Measurements from ENCODE around the gene CARD19.

CARD19 gene

DNA sequence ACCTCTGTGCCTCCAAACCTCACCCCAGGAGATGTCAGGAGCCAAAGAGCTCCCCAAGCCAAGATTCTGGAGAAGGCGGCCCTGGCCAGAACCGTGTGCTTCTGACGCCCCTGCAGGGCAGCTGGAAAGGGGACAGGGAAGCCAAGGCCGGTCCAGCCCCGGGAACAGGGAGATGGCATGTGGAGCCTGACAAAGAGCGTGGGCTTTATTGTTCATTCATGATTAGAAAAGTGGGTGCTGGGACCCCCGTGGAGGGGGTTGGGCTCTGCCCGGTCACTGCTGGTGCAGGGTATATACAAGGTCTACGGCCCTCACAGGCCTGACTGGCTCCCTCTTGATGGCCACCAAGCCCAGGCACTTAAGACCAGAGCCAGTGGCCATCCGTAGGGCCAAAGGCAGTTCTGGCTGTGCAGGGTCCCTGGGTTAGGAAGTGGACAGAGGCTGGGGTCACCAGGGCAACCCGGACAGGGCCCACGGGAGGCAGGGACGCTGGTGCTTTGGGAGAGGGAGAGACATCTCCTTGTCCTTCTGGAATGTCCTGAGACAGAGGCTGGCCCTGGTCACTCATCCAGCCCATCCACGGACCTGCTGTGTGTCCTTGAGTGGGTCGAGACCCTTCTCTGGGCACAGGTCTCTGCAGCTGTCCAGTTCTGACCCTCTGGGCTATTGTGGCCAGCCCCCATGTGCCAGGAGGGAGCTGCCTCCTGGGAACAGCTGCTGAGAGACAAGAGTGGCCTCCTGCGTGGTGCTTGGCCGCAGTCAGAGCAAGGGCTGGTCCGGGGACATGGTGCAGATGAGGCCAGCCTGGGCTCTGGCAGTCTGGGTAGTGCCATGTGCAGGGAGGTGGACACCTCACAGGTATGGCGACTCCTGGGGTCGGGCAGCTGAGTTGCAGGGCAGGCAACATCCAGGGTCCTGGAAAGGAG lies 25.6 kb downstream of the CARD19 start:
- no peak for DNase-seq (ENCODE audit: low read depth)
- TF ChIP-seq, protein P1, sequence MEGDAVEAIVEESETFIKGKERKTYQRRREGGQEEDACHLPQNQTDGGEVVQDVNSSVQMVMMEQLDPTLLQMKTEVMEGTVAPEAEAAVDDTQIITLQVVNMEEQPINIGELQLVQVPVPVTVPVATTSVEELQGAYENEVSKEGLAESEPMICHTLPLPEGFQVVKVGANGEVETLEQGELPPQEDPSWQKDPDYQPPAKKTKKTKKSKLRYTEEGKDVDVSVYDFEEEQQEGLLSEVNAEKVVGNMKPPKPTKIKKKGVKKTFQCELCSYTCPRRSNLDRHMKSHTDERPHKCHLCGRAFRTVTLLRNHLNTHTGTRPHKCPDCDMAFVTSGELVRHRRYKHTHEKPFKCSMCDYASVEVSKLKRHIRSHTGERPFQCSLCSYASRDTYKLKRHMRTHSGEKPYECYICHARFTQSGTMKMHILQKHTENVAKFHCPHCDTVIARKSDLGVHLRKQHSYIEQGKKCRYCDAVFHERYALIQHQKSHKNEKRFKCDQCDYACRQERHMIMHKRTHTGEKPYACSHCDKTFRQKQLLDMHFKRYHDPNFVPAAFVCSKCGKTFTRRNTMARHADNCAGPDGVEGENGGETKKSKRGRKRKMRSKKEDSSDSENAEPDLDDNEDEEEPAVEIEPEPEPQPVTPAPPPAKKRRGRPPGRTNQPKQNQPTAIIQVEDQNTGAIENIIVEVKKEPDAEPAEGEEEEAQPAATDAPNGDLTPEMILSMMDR (IDR thresholded peaks at IDR 0.05; ENCODE audit: low read depth, low read length, missing control alignments) = no peak
- H3K4me3 ChIP-seq (ENCODE audit: low read depth, low read length) = no peak overlapping the region

DNA sequence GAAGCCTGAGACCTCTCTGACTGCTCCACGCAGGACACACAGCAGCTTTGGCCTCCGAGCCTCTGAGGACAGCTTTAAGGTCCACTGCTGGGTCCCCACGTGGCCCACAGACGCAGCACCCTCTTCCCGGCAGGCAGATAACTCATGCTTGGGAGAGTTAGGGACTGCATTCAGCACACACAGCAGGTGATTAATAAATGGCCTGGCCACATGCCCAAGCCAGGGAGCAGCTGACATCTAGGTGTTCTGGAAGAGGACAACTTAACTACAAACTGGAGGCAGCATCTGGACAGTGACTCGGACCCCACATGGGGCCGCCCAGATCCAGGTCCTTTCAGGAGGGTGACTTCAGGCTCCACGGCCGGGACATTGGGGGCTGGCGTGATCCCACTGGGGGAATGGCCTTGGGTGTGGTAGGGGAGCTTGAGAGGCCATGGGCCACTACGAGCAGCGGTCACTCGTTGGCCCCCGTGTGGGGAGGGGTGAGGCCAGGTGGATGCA lies 26.8 kb downstream of the CARD19 start:
- H3K4me3 ChIP-seq (ENCODE audit: low read depth, low read length) = no peak overlapping the region
- TF ChIP-seq, protein P1 (IDR thresholded peaks at IDR 0.05; ENCODE audit: low read depth, low read length, missing control alignments) = no peak
- no peak for DNase-seq (ENCODE audit: low read depth)

DNA sequence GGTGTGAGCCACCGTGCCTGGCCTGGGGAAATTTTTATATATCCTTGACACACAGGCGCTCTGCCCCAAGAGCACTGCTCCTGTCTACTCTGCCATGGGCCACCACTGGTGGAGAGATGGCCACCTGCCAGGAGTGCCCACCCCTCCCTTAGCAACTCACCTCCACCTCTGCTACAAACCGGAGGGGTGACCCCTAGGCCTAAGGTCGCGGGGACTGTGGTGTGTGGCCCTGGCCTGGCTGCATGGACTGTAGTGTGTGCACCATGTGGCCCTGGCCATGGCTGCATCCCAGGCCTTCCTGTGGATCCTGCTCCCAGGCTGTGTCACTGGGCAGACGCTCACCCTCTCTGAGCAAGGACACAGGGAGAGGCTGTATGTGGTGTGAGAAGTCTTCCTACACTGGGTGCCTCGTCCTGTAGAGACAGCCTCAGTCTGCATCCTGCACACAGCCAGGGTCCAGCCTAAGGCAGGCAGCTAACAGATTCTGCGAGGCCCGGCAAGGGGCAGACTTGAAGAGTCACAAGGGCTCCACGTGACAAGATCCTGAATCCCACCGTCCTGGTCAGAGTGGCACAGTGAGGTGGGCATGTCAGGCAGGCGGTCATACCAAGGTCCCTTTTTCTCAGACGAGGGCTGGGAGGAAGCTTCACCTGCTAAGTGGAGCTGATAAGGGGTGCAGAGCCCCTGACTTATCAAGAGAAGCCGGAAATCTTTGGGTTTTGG lies 27.7 kb downstream of the CARD19 start:
- TF ChIP-seq, protein P1 (IDR thresholded peaks at IDR 0.05; ENCODE audit: low read depth, low read length, missing control alignments) = no peak
- DNase-seq (ENCODE audit: low read depth) = no peak
- H3K4me3 ChIP-seq (ENCODE audit: low read depth, low read length) = no peak overlapping the region

DNA sequence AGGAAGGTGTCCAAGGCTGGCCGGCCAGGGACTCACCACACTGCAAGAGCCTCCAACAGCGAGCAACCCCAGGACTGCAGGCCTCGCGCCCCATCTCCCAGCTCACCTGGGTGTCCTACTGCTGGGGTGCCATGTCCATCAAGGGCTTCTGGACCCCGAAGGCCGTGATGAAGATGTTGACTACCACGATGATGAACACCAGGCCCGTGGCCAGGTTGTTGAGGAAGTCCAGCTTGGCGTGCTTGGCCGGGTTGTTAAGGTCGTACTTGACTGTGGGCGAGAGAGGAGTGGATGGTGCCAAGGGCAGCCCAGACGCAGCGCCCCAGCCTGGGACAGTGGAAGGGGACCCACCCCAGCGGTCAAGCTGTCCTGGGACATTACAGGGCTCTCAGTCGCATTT lies 28.8 kb downstream of the CARD19 start:
- TF ChIP-seq, protein P1 (IDR thresholded peaks at IDR 0.05; ENCODE audit: low read depth, low read length, missing control alignments) = no peak
- H3K4me3 ChIP-seq (ENCODE audit: low read depth, low read length) = no peak overlapping the region
- no peak for DNase-seq (ENCODE audit: low read depth)

DNA sequence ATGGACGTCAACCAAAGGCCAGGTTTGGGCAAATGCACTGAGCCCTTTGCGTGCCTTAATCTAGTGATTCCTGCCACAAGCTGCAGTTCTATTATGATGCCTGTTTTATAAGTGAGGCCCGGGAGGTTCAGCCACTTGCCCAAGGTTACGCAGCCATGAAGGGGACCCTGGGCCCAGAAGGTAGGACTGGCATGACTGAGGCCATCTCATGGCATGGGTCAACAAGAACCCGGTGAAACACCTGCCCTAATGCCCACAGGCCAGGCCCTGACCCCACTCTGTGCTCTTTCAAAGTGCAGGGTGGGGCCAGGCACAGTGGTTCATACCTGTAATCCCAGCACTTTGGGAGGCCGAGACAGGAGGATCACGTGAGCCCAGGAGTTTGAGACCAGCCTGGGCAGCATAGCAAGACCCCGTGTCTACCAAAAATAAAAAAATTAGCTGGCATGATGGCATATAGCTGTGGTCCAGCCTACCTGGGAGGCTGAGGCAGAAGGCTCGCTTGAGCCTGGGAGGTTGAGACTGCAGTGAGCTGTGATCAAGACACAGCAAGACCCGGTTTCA lies 29.4 kb downstream of the CARD19 start:
- TF ChIP-seq, protein P1 (IDR thresholded peaks at IDR 0.05; ENCODE audit: low read depth, low read length, missing control alignments) = no peak
- no peak overlapping the region for H3K4me3 ChIP-seq (ENCODE audit: low read depth, low read length)
- no peak for DNase-seq (ENCODE audit: low read depth)

DNA sequence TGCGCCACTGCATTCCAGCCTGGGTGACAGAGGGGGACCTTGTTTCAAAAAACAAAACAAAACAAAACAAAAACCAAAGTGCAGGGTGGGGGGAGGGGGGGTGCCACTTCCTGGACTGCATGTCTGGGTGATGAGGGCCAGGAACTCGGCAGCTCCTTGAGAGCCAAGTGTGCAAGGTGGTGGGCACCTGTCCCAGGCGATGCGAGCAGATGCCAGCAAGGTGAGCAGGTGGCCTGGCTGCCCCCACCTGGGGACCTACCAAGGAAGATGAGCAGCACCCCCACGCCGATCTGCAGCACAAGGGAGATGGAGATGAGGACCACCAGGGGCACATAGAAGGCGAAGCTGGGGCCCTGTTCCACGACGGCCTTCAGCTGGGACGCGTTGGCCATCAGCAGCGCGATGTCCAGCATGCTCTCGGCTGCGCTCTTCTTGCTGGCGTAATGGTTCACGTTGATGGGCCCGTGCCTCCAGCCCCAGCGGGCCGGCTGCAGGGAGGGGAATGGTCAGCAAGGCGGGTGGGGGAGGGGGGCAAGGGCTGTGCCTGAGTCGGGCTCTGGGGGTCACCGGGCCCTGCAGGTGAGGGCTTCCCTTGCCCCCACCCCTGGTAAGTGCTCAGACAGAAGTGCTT lies 30.2 kb downstream of the CARD19 start:
- TF ChIP-seq, protein P1 (IDR thresholded peaks at IDR 0.05; ENCODE audit: low read depth, low read length, missing control alignments) = no peak
- no peak for DNase-seq (ENCODE audit: low read depth)
- H3K4me3 ChIP-seq (ENCODE audit: low read depth, low read length) = no peak overlapping the region

All from GM12864 (cell line).